IMR-90 (cell line): ENCODE measurements around the gene SLC8A3. TPM values are rescaled to one million over a fixed set of nuclear protein-coding genes. Genes with fewer than 3 reads are reported as not detected.

Experiments
- ATAC-seq: fragments of 200-7000 bp; cut with Tn5 transposase; 2 replicates; pipeline ENCODE4 v1.9.1; 2020; ENCODE audit warnings: low read depth, mild to moderate bottlenecking, moderate library complexity
- BruUV-seq: library from RNA; stranded (reverse); fragments of 400-500 nt; replicated peaks from 2 replicates; lab custom pipeline; 2021; lab: Mats Ljungman, UMichigan
- CTCF ChIA-PET: fragments of 300-600 bp; formaldehyde crosslinking; extraction: SDS; loops from one replicate; lab custom pipeline; 2021; ENCODE audit warnings: antibody characterized with exemption; lab: Yijun Ruan, JAX
- POLR2A ChIA-PET: fragments of 300-600 bp; sonication (Branson Sonifier 250); formaldehyde crosslinking; loops from one replicate; lab custom pipeline; 2022; ENCODE audit warnings: antibody characterized with exemption; ENCODE audit not compliant: unreplicated experiment; lab: Charles Lee
- DNase-seq: peaks from one replicate; pipeline ENCODE4 v3.0.0; 2013
- H2AFZ ChIP-seq: replicated peaks from 2 replicates; pipeline ENCODE3; 2013; ENCODE audit warnings: low read length, mild to moderate bottlenecking; ENCODE audit not compliant: poor library complexity
- H2AK5ac ChIP-seq: 2 replicates; pipeline ENCODE4 v1.6.1; 2013; ENCODE audit warnings: low read depth, low read length, inconsistent platforms
- H2AK9ac ChIP-seq: replicated peaks from 2 replicates; pipeline ENCODE3; 2013; ENCODE audit warnings: mild to moderate bottlenecking, low read depth, low read length, moderate library complexity; ENCODE audit not compliant: poor library complexity
- H2BK120ac ChIP-seq: 2 replicates; pipeline ENCODE4 v1.6.1; 2013; ENCODE audit warnings: low read depth, low read length, inconsistent platforms
- H2BK15ac ChIP-seq: 3 replicates; pipeline ENCODE4 v1.6.1; 2013; ENCODE audit warnings: low read depth, low read length, inconsistent platforms
- H2BK20ac ChIP-seq: 2 replicates; pipeline ENCODE4 v1.6.1; 2013; ENCODE audit warnings: low read depth, mild to moderate bottlenecking, inconsistent platforms, low read length, moderate library complexity
- H2BK5ac ChIP-seq: 2 replicates; pipeline ENCODE4 v1.6.1; 2013; ENCODE audit warnings: mild to moderate bottlenecking, low read depth, low read length, inconsistent platforms; ENCODE audit not compliant: poor library complexity, severe bottlenecking
- H3K14ac ChIP-seq: replicated peaks from 2 replicates; pipeline ENCODE4 v1.6.1; 2013; ENCODE audit warnings: low read depth, low read length, inconsistent platforms
- H3K18ac ChIP-seq: 2 replicates; pipeline ENCODE4 v1.6.1; 2013; ENCODE audit warnings: low read depth, low read length, control low read depth
- H3K23ac ChIP-seq: 2 replicates; pipeline ENCODE4 v1.6.1; 2013; ENCODE audit warnings: low read depth, low read length, inconsistent platforms
- H3K27ac ChIP-seq: 2 replicates; pipeline ENCODE4 v1.5.1; 2013; ENCODE audit warnings: mild to moderate bottlenecking, control low read depth, low read length; ENCODE audit not compliant: insufficient read depth
- H3K27me3 ChIP-seq: 2 replicates; pipeline ENCODE4 v1.6.1; 2013; ENCODE audit warnings: low read length; ENCODE audit not compliant: control insufficient read depth, insufficient read depth
- H3K36me3 ChIP-seq: 2 replicates; pipeline ENCODE4 v1.6.1; 2013; ENCODE audit warnings: low read length, mixed read lengths; ENCODE audit not compliant: control insufficient read depth, insufficient read depth
- H3K4ac ChIP-seq: 2 replicates; pipeline ENCODE4 v1.6.1; 2013; ENCODE audit warnings: low read depth, low read length, inconsistent platforms
- H3K4me1 ChIP-seq: 2 replicates; pipeline ENCODE4 v1.6.1; 2013; ENCODE audit warnings: low read length, mixed read lengths; ENCODE audit not compliant: control insufficient read depth, insufficient read depth
- H3K4me2 ChIP-seq: 2 replicates; pipeline ENCODE4 v1.6.1; 2013; ENCODE audit warnings: low read depth, mild to moderate bottlenecking, control low read depth, low read length, moderate library complexity
- H3K4me3 ChIP-seq: 2 replicates; pipeline ENCODE4 v1.5.1; 2013; ENCODE audit warnings: low read depth, mild to moderate bottlenecking, control low read depth, low read length, moderate library complexity; ENCODE audit not compliant: insufficient read depth
- H3K56ac ChIP-seq: 2 replicates; pipeline ENCODE4 v1.6.1; 2013; ENCODE audit warnings: low read length, inconsistent platforms; ENCODE audit not compliant: insufficient read depth; ENCODE audit errors: extremely low read depth
- H3K79me1 ChIP-seq, 2 experiments: 2 replicates each; pipeline ENCODE4 v1.6.1; 2013; ENCODE audit warnings: low read length in 2 of 2, inconsistent platforms in 1 of 2, low read depth in 1 of 2
- H3K9ac ChIP-seq: 2 replicates; pipeline ENCODE4 v1.6.1; 2013; ENCODE audit warnings: low read depth, low read length, control low read depth
- H3K9me1 ChIP-seq: 2 replicates; pipeline ENCODE4 v1.6.1; 2013; ENCODE audit warnings: low read length, inconsistent platforms; ENCODE audit not compliant: insufficient read depth
- H3K9me3 ChIP-seq: 2 replicates; pipeline ENCODE4 v1.6.1; 2013; ENCODE audit warnings: low read length; ENCODE audit not compliant: control insufficient read depth, insufficient read depth
- H4K20me1 ChIP-seq: 2 replicates; pipeline ENCODE4 v1.6.1; 2013; ENCODE audit warnings: low read length, inconsistent platforms; ENCODE audit not compliant: insufficient read depth
- H4K5ac ChIP-seq: 2 replicates; pipeline ENCODE4 v1.6.1; 2013; ENCODE audit warnings: mild to moderate bottlenecking, low read depth, low read length, control low read depth
- H4K8ac ChIP-seq, 2 experiments: 2 replicates each; pipeline ENCODE4 v1.6.1; 2013; ENCODE audit warnings: low read depth in 2 of 2, low read length in 2 of 2, control low read depth in 1 of 2, inconsistent platforms in 1 of 2
- H4K91ac ChIP-seq: 2 replicates; pipeline ENCODE4 v1.6.1; 2013; ENCODE audit warnings: low read depth, low read length, inconsistent platforms; ENCODE audit not compliant: insufficient read depth
- BHLHE40 ChIP-seq: fragments of 150-350 bp; IDR thresholded peaks from 2 replicates; pipeline ENCODE4 v1.6.1; 2016; ENCODE audit warnings: mild to moderate bottlenecking, low read depth, low read length
- CHD1 ChIP-seq: IDR thresholded peaks from 2 replicates; pipeline ENCODE4 v1.6.1; 2012; ENCODE audit warnings: low read depth, low read length, improper control_type of control experiment
- CTCF ChIP-seq: conservative IDR thresholded peaks from 2 replicates; pipeline ENCODE4 v1.5.1; 2012; ENCODE audit warnings: mild to moderate bottlenecking, low read depth, low read length, improper control_type of control experiment
- ELK1 ChIP-seq: fragments of 150-350 bp; IDR thresholded peaks from 2 replicates; pipeline ENCODE4 v1.6.1; 2016; ENCODE audit warnings: low read depth, mild to moderate bottlenecking, low read length, moderate library complexity, borderline replicate concordance
- FOS ChIP-seq: fragments of 150-350 bp; IDR thresholded peaks from 2 replicates; pipeline ENCODE4 v1.6.1; 2016; ENCODE audit warnings: low read depth, low read length
- MAFK ChIP-seq: IDR thresholded peaks from 2 replicates; pipeline ENCODE4 v1.6.1; 2012; ENCODE audit warnings: low read depth, low read length, improper control_type of control experiment
- MAZ ChIP-seq: IDR thresholded peaks from 2 replicates; pipeline ENCODE4 v1.6.1; 2012; ENCODE audit warnings: low read depth, mild to moderate bottlenecking, low read length, improper control_type of control experiment, moderate library complexity, borderline replicate concordance
- MXI1 ChIP-seq: IDR thresholded peaks from 2 replicates; pipeline ENCODE4 v1.6.1; 2012; ENCODE audit warnings: low read depth, mild to moderate bottlenecking, low read length, moderate library complexity, borderline replicate concordance
- NFE2L2 ChIP-seq: fragments of 150-350 bp; IDR thresholded peaks from 2 replicates; pipeline ENCODE4 v1.6.1; 2016; ENCODE audit warnings: low read depth, mild to moderate bottlenecking, low read length
- POLR2A ChIP-seq: IDR thresholded peaks from 2 replicates; pipeline ENCODE4 v1.6.1; 2012; ENCODE audit warnings: mild to moderate bottlenecking, low read depth, low read length
- RAD21 ChIP-seq: IDR thresholded peaks from 2 replicates; pipeline ENCODE4 v1.6.1; 2012; ENCODE audit warnings: low read length, improper control_type of control experiment
- WGBS, 2 experiments: methylation state at CpG; one replicate each; pipeline versions ENCODE4 v1.1.5 to v1.1.7; 2013; ENCODE audit warnings: missing lambda C conversion rate in 2 of 2; ENCODE audit not compliant: insufficient read length in 1 of 2; ENCODE audit errors: extremely low coverage in 2 of 2; 5-methylcytosine and 5-hydroxymethylcytosine counted together
- dilution Hi-C: fragments of 300-500 bp; cut with HindIII; formaldehyde crosslinking; loops from one replicate; pipeline ENCODE4 v1.14.3; 2018; ENCODE audit warnings: low sequenced_read_pairs; ENCODE audit not compliant: unreplicated experiment
- in situ Hi-C: fragments of 300-500 bp; cut with MboI; formaldehyde crosslinking; loops from 3 replicates; pipeline ENCODE4 v1.14.3; 2019; ENCODE audit warnings: low sequenced_read_pairs, inconsistent platforms, mixed read lengths
- intact Hi-C: fragments of 100-400 bp; cut with micrococcal nuclease; formaldehyde crosslinking; loops from 2 replicates; pipeline ENCODE4 v1.10.0; 2022
- polyA plus RNA-seq, 3 experiments: library from polyadenylated mRNA; depleted of rRNA; stranded (reverse); fragments of >200 nt; gene quantifications; 2 replicates each; pipeline ENCODE4 v1.2.3, GENCODE V29; 2012; ENCODE audit warnings: low replicate concordance in 1 of 3
- total RNA-seq: library from RNA; depleted of rRNA; stranded (reverse); fragments of >200 nt; gene quantifications from 2 replicates; pipeline ENCODE4 v1.2.3, GENCODE V29; 2012

Gene SLC8A3
- total and polyA plus RNA-seq, 2 of the 4 experiments (the other 2 are of a cell fraction): under 0.01 TPM; not detected in 1

GRCh38 chr14:70201994-70202393 lies 13.2 kb upstream of the SLC8A3 start:
- Histone ChIP-seq H2BK15ac (no peak overlapping the region), H3K18ac (no peak overlapping the region), H3K4me2 (no peak overlapping the region), H4K5ac (no peak overlapping the region), H2AFZ (no peak overlapping the region), H3K4me3 (no peak overlapping the region), H2BK5ac (no peak overlapping the region), H2AK9ac (no peak overlapping the region), H3K9ac (no peak overlapping the region), H3K9me1 (no peaks in the 10 kb centered on the region), H4K8ac (no peak overlapping the region), H3K56ac (no peak overlapping the region), H3K27me3 (no peaks in the 10 kb centered on the region; the same call in 1 of the 2 replicates), H3K79me1 (no peaks in the 10 kb centered on the region), H3K27ac (no peak overlapping the region), H2BK20ac (no peak overlapping the region), H4K91ac (no peak overlapping the region), H3K36me3 (no peaks in the 10 kb centered on the region), H2AK5ac (no peak overlapping the region), H2BK120ac (no peak overlapping the region), H3K23ac (no peak overlapping the region), H3K9me3 (no peaks in the 10 kb centered on the region), H4K20me1 (no peaks in the 10 kb centered on the region), H3K4ac (no peak overlapping the region), H3K4me1 (no peaks in the 10 kb centered on the region), H3K14ac (no peak overlapping the region)
- in situ Hi-C loops: no loop called here
- no peak for TF ChIP-seq NFE2L2
- no peak for TF ChIP-seq BHLHE40
- TF ChIP-seq CTCF: no peak
- no peak for TF ChIP-seq CHD1
- TF ChIP-seq MAZ: no peak
- TF ChIP-seq MAFK: no peak
- no peak for TF ChIP-seq POLR2A
- TF ChIP-seq RAD21: no peak
- TF ChIP-seq FOS: no peak
- TF ChIP-seq ELK1: no peak
- no peak for TF ChIP-seq MXI1
- no peak for DNase-seq
- dilution Hi-C loops: no loop called here
- intact Hi-C loops: no loop called here
- POLR2A ChIA-PET: no interaction called here
- CTCF ChIA-PET: no interaction called here
- no TSS peak for BruUV-seq
- ATAC-seq: no peak
- no CpG with 5 or more reads among the region's 3 CpGs for WGBS, 2 experiments
